Bone marrow (tissue), 2 donors: ENCODE measurements around the gene NUDT14.
A peak's percentile ranks its signal among the peaks of the same experiment; 100 is the strongest.

ENCODE experiments used
- DNase-seq, 2 donors: peaks; one replicate each; lab custom pipeline; 2025; lab: John Stamatoyannopoulos, UW

Gene NUDT14

GRCh38 chr14:105212541-105213300, 31.6 kb upstream of the NUDT14 start:
- no peak for DNase-seq

GRCh38 chr14:105211758-105212089, 30.6 kb upstream of the NUDT14 start:
- no peak for DNase-seq

GRCh38 chr14:105211086-105211757, 30.1 kb upstream of the NUDT14 start:
- no peak for DNase-seq

- DNase-seq = no peak
These were observed 29.3 kb upstream of the NUDT14 start for GRCh38 chr14:105210266-105211025.

GRCh38 chr14:105209646-105210045, 28.5 kb upstream of the NUDT14 start:
- no peak for DNase-seq

GRCh38 chr14:105209091-105209490, 28.0 kb upstream of the NUDT14 start:
- DNase-seq = no peak

GRCh38 chr14:105208738-105209075, 27.6 kb upstream of the NUDT14 start:
- DNase-seq = no peak

GRCh38 chr14:105207996-105208737, 27.1 kb upstream of the NUDT14 start:
- DNase-seq = no peak

GRCh38 chr14:105207460-105207901, 26.4 kb upstream of the NUDT14 start:
- DNase-seq = no peak

- no peak for DNase-seq
These were observed 25.8 kb upstream of the NUDT14 start for GRCh38 chr14:105206873-105207272.

- DNase-seq = no peak
These were observed 24.6 kb upstream of the NUDT14 start for GRCh38 chr14:105205673-105206208.

GRCh38 chr14:105204931-105205672, 24.0 kb upstream of the NUDT14 start:
- DNase-seq = no peak

- DNase-seq = no peak
These were observed 23.3 kb upstream of the NUDT14 start for GRCh38 chr14:105204206-105204930.

GRCh38 chr14:105203701-105204100, 22.6 kb upstream of the NUDT14 start:
- DNase-seq = no peak

- peak in 1 of 2 donors; percentile 33 for DNase-seq
These were observed 22.0 kb upstream of the NUDT14 start for GRCh38 chr14:105203057-105203531.

- peak; percentile 28 to 75 for DNase-seq
These were observed 20.9 kb upstream of the NUDT14 start for GRCh38 chr14:105201925-105202513.

- no peak for DNase-seq
These were observed 20.2 kb upstream of the NUDT14 start for GRCh38 chr14:105201156-105201924.

GRCh38 chr14:105200641-105201040, 19.5 kb upstream of the NUDT14 start:
- DNase-seq = no peak

GRCh38 chr14:105200074-105200473, 19.0 kb upstream of the NUDT14 start:
- no peak for DNase-seq
